Sciatic nerve (tissue), 2 donors: ENCODE results near the gene UNC93A. TPM values are rescaled to one million over a fixed set of nuclear protein-coding genes. Genes with fewer than 3 reads are reported as not detected.
"Not testable (repeated sequence)": the region's sequence is repeated elsewhere in the genome, so short reads cannot be mapped to it uniquely, and the experiment has no call there.

Experiments used
- ATAC-seq: fragments of 200-7000 bp; cut with Tn5 transposase; one replicate; pipeline ENCODE4 v1.9.1; 2020; ENCODE audit warnings: mild to moderate bottlenecking, moderate library complexity
- DNase-seq: peaks from one replicate; pipeline ENCODE4 v3.0.0-alpha.2; 2020; ENCODE audit warnings: low spot score
- intact Hi-C: fragments of 100-400 bp; cut with DNase I; formaldehyde crosslinking; loops from one replicate; pipeline ENCODE4 v1.14.2; 2022
- total RNA-seq: library from RNA; stranded (reverse); fragmentation: NEBNext Ultra II Directional; extraction: Animal tissue kit (Norgen Biotek cat#: 25700); gene quantifications from one replicate; pipeline ENCODE4 v1.2.1, GENCODE V29; 2021
- donor health status: DM: no; HTN: no; CAD: no.
- donor health status: DM: no; HTN: no; CAD: no.

The UNC93A gene
- not detected for total RNA-seq

GRCh38 chr6:167290786-167291622 lies at the start of gene UNC93A:
Gene UNC93A (plus strand): TSS chr6:167291315. CDS start chr6:167291490, 175 bp downstream.
- DNase-seq: no peak
- ATAC-seq: no peak
- intact Hi-C loops: no loop called here

GRCh38 chr6:167241321-167242134 lies 49.6 kb upstream of the UNC93A start:
- intact Hi-C loops, DNase-seq: not testable (repeated sequence)
- peak; percentile 60 for ATAC-seq

GRCh38 chr6:167242135-167242506 lies 49.0 kb upstream of the UNC93A start:
- ATAC-seq: peak; percentile 14
- intact Hi-C loops, DNase-seq: not testable (repeated sequence)

- DNase-seq, intact Hi-C loops, ATAC-seq: not testable (repeated sequence)
Observed at GRCh38 chr6:167242511-167243051, 48.5 kb upstream of the UNC93A start.

- intact Hi-C loops: no loop called here
- ATAC-seq: no peak
- DNase-seq: no peak
Observed at GRCh38 chr6:167244064-167244960, 46.8 kb upstream of the UNC93A start.

DNA sequence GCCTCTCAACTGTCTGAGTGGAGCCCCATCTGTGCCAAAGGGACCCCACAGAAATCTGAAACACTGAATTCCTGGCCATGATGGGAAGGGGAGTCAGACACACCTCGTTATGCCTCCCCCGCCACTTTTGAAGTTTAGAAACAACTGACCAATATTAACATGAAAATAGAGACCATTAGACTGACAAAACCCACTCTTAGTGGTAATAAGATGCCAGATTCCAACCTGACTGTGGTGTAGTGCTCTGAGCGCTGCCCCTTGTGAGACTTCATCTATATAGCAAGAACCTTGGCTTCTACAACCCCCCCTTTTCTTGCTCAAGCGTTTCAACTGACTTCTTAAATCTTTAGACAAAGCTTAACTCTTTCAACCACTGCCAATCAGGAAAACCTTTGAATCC lies 46.1 kb upstream of the UNC93A start:
- DNase-seq (no peak), ATAC-seq (no peak)
- intact Hi-C loops: no loop called here

- intact Hi-C loops: no loop called here
- no peak for DNase-seq
- ATAC-seq: no peak
Observed at GRCh38 chr6:167245591-167245990, 45.5 kb upstream of the UNC93A start.

- no peak for ATAC-seq
- no peak for DNase-seq
- intact Hi-C loops: no loop called here
Observed at GRCh38 chr6:167247814-167248595, 43.1 kb upstream of the UNC93A start.

DNA sequence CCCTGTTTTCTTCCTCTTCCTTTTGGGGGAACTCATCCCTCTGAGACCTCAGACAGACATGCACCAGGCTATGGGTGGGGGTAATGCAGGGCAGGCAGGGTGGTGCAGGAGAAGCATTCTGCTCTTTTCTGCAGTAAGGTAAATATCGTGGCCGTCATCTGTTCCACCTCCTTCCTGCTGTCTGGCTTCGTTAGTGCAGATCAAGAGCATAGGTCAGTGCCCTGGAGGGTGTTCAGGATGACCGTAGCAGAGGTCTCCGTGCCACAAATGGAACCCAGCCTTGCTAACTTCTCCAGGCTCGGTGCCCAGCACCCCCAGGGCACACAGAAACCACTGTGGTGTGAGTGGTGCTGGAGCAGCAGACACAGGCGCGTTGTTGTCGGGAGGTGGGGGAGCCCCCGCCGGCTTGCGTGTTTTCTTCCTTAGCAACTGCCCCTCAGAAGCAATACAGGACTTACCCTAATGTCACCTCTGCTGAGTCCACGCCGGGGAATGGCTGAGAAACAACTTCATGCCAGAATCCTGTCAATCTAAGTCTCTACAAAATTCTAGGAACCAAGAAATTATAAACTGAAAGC lies 42.1 kb upstream of the UNC93A start:
- ATAC-seq, intact Hi-C loops, DNase-seq: not testable (repeated sequence)

GRCh38 chr6:167252271-167252670 lies 38.8 kb upstream of the UNC93A start:
- ATAC-seq (no peak), DNase-seq (no peak)
- intact Hi-C loops: no loop called here

DNA sequence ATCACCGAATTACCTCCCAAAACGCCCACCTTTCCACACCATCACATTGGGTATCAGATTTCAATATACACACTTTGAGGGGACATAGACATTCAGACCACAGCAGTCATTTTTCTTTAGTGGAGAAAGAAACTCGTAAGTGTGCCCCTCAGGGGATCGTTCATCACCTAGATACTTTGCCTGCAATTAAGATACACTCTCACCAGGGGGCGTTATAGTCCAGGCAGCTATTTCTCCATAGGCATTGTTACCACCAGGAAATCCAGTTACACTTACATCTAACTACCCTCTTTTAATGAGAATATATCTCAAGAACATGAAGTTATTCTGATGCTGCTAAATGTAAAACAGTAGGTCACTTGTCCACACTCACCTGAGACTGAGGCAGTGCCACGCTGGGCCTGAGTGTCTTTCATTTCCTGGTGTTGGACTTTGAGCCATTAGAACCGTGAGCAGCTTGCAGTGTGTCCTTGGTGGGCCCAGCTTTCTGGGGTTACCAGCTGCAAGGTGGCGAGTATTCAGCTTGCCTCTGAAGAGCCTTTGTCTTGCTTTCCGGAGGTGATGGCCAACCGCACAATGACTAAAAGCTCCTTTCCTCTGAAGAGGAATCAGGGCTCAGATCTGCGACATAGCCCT lies 35.1 kb upstream of the UNC93A start:
- ATAC-seq (no peak), DNase-seq (no peak)
- intact Hi-C loops: no loop called here

GRCh38 chr6:167258646-167259045 lies 32.5 kb upstream of the UNC93A start:
- intact Hi-C loops: no loop called here
- ATAC-seq (no peak), DNase-seq (no peak)

DNA sequence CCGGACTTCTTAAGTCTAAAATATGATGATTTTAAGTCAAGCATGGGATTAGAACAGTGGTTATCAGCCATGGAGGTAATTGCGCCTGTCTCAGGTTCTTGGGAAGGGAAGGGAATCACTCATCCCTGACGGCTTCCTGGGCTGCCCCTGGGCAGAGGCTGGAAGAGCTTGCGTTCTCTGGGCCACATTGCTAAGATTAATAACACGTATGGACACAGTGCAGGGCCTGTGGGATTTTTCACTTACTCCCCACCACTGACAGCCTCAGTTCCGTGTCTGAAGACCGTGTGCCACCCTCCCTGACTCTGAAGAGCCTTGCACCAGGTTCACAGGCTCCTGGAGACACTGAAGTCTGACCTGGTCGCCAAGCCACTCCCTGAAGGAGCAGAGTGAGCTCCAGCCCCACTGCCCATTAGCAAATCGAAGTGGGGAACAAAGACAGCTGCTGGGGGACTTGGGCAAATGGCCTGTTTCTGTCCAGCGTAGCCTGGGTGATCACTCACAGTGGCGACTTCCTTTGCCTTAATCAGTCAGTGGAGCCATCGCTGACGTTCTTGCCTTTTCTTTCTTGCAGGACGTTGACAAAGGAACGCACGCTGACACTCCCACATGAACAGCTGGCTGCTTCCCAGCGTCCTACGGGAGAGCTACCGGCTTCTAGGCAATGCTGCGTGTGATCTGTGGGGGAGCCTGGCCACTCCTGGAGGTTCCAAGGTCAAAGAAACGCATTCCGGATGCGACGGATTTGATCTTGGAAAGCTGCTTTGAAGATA lies 24.9 kb upstream of the UNC93A start:
- DNase-seq, ATAC-seq, intact Hi-C loops: not testable (repeated sequence)

DNA sequence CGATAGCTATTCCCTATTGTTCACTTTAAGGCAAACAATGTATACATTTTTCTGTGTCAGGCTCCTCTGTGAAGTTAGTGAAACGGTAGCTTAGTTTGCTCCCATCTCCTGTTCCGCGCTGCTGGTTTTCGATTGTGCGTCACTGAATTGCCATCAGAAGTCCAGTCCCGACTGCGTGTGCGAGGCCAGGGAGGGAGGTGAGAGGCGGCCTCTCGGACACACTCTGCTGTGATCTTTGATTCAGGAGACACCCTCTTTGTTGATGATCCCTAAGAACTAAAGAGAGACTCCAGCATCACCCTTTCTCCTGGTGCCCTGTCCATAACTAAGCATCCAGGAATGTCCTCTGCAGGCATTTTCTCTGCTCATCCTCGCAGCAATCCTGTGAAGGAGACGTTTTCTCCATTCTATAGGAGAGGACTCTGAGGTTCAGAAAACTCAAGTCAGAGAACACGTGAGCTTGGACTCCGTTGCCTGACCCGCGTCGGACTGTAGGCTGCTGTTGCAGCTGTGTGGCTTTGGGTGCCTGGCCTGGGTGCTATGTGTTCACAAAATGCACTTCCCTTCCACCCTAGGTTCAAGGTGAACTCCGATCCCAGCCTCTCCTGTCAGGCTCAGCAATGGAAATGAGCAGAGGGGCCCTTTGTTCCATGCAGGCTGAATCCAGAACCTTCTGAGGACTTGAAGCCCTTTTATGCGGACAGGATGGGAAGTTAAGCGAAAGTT lies 24.1 kb upstream of the UNC93A start:
- intact Hi-C loops: no loop called here
- DNase-seq (no peak), ATAC-seq (no peak)

- DNase-seq, ATAC-seq, intact Hi-C loops: not testable (repeated sequence)
Observed at GRCh38 chr6:167267556-167267898, 23.6 kb upstream of the UNC93A start.

- intact Hi-C loops: no loop called here
- ATAC-seq: no peak
- no peak for DNase-seq
Observed at GRCh38 chr6:167267921-167268401, 23.2 kb upstream of the UNC93A start.
